Thyroid gland (tissue), 4 donors: Measurements from ENCODE around the gene ACOX1.

Experiments
- POLR2A ChIP-seq, 2 donors: fragments of 450-650 bp; IDR thresholded peaks; one replicate each; pipeline ENCODE4 v1.6.1; 2017; ENCODE audit warnings: antibody characterized with exemption in 2 of 2, mild to moderate bottlenecking in 2 of 2, moderate library complexity in 1 of 2
- TF ChIP-seq, protein P1 (sequence below), 6 experiments: fragments of 200-600 bp in 3 of 6; fragments of 450-650 bp in 3 of 6; sonication (generic) in 3 of 6; IDR thresholded peaks; one replicate each; pipeline ENCODE4 v1.5.1; 2016 to 2019; ENCODE audit warnings: antibody characterized with exemption in 6 of 6, mild to moderate bottlenecking in 2 of 6, inconsistent platforms in 1 of 6, moderate library complexity in 1 of 6

DNA sequence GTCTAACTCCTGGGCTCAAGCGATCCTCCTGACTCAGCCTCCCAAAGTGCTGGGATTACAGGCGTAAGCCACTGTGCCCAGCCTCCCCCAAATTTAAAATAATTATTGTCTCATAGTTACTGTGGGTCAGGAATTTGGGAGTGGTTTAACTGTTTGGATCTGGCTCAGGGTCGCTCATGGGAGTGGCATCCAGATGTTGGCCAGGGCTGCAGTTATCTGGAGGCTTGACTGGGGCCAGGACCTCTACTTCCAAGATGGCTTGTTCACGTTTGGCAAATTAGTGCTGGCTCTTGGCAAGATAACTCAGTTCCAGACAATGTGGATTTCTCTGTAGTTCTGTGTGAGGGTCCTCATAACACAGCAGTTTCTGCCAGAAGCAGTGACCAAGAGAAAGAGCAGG, 8.1 kb upstream of the ACOX1 start:
- TF ChIP-seq, protein P1, sequence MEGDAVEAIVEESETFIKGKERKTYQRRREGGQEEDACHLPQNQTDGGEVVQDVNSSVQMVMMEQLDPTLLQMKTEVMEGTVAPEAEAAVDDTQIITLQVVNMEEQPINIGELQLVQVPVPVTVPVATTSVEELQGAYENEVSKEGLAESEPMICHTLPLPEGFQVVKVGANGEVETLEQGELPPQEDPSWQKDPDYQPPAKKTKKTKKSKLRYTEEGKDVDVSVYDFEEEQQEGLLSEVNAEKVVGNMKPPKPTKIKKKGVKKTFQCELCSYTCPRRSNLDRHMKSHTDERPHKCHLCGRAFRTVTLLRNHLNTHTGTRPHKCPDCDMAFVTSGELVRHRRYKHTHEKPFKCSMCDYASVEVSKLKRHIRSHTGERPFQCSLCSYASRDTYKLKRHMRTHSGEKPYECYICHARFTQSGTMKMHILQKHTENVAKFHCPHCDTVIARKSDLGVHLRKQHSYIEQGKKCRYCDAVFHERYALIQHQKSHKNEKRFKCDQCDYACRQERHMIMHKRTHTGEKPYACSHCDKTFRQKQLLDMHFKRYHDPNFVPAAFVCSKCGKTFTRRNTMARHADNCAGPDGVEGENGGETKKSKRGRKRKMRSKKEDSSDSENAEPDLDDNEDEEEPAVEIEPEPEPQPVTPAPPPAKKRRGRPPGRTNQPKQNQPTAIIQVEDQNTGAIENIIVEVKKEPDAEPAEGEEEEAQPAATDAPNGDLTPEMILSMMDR (IDR thresholded peaks at IDR 0.05): no peak
- no peak for TF ChIP-seq POLR2A (IDR thresholded peaks at IDR 0.05)
